HPDE6-E6E7 (cell line): ENCODE results near the gene SH3BGR.

Experiments used
- DNase-seq: peaks from one replicate; pipeline ENCODE4 v3.0.0; 2011; ENCODE audit warnings: missing footprints; ENCODE audit errors: extremely low spot score

Gene SH3BGR

GRCh38 chr21:39456665-39457064 is 4.9 kb downstream of the SH3BGR start:
- no peak for DNase-seq

DNA sequence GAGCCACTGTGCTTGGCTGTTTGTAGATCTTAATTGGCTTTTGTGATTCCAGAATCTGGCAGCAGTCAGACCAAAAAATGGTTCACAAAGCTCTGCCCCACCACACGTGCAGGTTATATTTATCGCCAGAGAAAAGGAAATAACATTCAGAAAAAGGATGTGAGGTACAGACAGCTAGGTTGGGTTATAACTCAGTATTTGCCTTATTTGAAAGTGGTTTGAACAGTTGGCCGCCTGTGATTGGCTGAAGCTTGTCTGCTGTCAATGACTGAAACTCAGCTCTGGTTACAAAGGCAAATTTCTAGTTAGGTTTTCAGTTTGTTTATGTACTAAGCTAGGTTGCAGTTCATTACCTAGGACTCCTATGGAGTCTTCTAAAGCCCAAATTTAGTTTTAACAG is 9.6 kb downstream of the SH3BGR start:
- DNase-seq: no peak

DNA sequence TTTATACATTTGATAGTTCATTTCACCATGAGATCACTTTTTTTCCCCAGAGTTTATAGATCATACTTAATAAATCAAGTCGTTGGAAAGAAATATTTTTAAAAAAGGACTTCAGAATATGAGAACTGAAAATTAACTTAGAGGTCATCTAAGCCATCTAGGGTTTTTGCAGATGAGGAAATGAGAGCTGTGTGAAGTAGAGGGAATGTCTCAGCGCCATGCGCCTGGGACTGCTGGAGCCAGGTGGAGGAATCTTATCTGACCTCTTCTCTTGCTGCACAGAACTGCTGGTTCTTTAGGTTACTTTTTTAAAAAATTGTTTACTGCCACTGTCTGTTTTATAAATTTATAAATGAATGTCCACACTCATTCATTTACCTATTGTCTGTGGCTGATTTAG is 11.5 kb downstream of the SH3BGR start:
- DNase-seq: no peak

DNA sequence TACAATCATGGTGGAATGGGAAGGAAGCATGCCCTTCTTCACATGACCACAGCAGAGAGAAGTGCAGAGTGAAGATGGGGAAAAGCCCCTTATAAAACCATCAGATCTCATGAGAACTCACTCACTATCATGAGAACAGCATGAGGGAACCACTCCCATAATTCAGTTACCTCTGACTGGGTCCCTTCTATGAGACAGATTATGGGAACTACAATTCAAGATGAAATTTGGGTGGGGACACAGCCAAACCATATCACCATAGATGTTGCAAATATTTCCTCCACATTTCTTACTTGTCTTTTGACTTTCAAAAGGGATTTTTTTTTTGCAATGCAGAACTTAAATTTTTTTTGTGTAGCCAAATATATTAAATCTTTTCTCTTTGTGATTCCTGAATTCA is 14.8 kb downstream of the SH3BGR start:
- DNase-seq: no peak

DNA sequence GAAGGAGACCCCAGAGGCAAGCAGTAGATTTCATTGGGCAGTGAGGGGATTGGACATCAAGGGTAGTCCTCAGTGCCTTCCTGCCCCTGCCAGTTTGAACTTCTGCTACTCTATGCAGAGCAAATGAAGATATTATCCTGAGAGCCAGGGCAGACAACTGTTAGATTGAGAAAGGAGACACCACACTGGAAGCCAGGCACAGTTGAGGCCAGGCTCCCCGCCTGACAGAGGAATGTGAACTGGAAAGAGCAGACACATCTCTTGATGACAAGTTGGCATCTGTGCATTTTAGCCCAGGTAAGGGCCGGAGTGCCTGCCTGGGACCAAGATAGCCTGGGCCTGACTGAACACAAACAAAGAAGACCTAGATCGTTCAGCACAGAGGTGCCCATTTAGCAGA is 16.0 kb downstream of the SH3BGR start:
- no peak for DNase-seq

- no peak for DNase-seq
Measured at GRCh38 chr21:39468559-39468958, 16.8 kb downstream of the SH3BGR start.

- DNase-seq: no peak
Measured at GRCh38 chr21:39471598-39471997, 19.8 kb downstream of the SH3BGR start.

- no peak for DNase-seq
Measured at GRCh38 chr21:39472786-39473185, 21.0 kb downstream of the SH3BGR start.

GRCh38 chr21:39474611-39475010 is 22.8 kb downstream of the SH3BGR start:
- DNase-seq: no peak

DNA sequence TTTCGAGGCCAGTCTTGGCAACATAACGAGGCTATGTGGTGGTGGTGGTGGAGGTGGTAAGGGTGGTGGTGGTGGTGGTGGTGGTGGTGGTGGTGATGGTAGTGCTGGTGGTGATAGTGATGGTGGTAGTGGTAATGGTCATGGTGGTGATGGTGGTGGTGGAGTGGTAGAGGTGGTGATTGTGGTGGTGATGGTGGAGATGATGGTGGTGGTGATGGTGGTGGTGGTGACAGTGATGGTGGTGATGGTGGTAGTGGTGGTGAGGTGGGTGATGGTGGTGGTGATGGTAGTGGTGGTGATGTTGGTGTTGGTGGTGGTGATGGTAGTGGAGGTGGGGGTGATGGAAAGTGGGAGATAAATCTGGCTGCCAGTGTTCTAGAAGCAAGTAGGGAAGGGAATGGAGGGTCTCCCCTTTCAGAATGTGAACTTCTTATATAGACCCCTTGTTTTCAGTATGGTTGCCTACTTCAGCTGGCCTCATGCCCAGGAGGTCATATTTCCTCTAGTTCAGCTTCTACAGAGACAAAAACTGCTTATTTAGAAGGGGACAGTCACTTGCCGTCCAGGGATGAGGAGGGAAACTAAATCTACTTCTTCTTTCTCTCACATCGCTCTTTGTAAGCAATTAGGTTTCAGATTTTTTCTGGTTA is 27.5 kb downstream of the SH3BGR start:
- no peak for DNase-seq

- no peak for DNase-seq
Measured at GRCh38 chr21:39479814-39480182, 28.0 kb downstream of the SH3BGR start.

GRCh38 chr21:39480271-39480670 is 28.5 kb downstream of the SH3BGR start:
- DNase-seq: no peak

- DNase-seq: no peak
Measured at GRCh38 chr21:39481886-39482285, 30.1 kb downstream of the SH3BGR start.

- no peak for DNase-seq
Measured at GRCh38 chr21:39483917-39484316, 32.1 kb downstream of the SH3BGR start.

DNA sequence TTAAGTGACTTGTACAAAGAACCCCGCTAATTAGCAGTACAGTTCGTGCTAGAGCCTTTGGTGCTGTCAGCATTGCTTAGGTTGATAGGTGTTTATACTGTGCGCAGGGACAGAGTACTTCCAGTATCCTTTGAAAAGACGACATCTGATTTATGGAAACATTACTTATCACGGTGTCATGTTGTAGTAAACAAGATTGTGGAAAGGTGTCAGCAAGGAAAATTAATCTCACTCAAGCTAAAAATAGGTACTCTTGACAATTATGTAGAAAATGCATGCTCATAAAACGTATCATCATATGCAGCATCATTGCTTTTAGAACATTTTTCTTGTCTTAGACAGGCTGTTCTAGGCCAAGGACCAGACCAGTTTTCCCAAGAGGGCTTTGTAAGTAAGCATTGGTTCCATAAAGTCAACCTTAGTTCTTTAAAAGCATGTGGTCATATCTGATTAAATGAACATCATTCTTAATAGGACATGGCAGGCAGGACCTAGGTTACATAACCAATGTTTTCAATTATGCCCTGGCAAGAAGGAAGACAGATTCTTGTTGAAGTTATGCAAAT is 33.0 kb downstream of the SH3BGR start:
- no peak for DNase-seq

GRCh38 chr21:39489380-39489924 is 37.7 kb downstream of the SH3BGR start:
- no peak for DNase-seq

GRCh38 chr21:39499156-39499555 is 47.4 kb downstream of the SH3BGR start:
- DNase-seq: no peak

DNA sequence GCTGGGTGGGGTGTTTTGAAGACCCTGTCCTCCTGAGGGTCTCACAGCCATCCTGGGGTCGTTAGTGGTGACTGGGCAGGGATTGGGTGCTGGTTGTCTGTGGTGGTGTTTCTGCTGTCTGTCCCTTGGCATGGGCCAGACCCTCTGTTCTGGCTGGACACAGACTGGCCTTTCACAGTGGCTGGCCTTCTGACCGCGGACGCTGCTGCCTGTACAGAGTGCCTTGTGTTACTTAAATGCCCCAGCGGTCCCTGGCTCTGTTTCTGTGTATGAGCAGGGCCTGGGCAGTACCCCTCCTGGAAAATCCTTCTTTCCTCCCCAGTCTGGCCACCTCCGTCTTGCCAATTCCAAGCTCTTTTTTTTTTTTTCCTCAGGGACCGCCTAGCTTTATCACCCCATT is 50.9 kb downstream of the SH3BGR start:
- no peak for DNase-seq

DNA sequence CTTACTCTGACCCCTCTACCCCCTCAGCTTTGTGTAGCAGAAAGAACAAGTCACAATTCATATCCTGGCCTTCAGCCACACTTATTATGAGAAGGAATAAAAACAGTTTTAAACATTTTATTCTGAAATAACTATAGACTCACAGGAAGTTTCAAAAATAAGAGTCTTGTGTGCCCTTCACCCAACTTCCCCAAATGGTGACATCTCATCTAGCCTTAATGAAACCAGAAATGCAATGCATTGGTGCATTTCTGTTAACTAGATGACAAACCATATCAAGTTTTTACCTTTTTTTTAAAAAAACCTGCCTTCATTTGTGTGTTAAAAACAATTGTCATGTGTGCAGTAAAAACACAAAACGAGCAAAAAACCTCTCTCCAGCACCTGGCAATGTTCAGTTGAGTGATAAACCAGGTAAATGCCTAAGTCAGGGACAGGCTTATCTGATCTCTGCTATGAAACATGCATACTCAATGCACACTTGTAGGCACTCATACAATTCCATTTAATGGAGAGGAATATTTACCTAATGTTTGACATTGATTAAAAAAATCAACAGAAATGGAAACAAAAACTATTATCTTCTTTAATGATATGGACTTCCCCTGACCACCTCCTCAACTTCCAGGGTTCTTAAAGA is 51.5 kb downstream of the SH3BGR start:
- no peak for DNase-seq

DNA sequence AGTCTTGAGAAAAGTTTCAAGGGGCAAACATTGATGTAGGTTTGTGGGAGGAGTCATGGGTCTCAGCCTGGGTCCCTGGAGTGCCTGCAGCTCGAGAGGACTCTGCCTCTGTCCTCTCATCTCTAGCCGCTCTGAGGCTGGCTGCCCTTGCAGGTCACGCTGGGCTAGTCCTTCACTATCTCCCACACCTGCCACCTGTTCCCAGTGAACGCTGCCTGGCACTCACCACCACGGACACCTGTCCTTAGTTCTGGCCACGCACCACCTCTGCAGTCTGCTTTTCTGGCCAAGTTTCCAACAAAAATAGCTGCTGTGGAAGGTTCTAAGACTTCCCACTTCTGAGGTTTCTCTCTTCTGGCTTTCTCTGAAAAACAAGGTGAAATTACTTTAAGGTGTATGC is 52.5 kb downstream of the SH3BGR start:
- no peak for DNase-seq

DNA sequence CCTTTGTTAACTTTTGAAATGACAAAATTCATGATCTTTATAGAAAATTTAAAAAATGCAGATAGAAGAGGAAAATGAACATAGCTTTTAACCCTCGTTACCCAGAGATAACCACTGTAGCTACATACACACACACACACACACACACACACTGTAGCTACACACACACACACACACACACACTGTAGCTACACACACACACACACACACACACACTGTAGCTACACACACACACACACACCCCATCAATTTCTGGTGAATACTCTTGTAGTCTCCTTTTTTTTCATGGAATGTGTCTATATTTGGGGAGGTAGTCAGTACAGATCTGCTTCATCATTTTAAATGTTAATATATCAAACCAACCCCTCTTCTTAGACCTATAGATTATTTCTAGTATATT is 58.5 kb downstream of the SH3BGR start:
- no peak for DNase-seq

- DNase-seq: no peak
Measured at GRCh38 chr21:39511102-39511501, 59.3 kb downstream of the SH3BGR start.

GRCh38 chr21:39513735-39514134 is 62.0 kb downstream of the SH3BGR start:
- DNase-seq: no peak
